ENCODE measurements around the gene PLEKHA8. TPM values are rescaled to one million over a fixed set of nuclear protein-coding genes. Genes with fewer than 3 reads are reported as not detected.

Gene PLEKHA8
- total RNA-seq, 1 experiment from 2014 or later, result 38.1 TPM

- no peak for TF ChIP-seq MXD4 (CRISPR knock-in tag; IDR thresholded peaks at IDR 0.05; ENCODE audit: borderline replicate concordance)
- no peak for TF ChIP-seq EMX1 (CRISPR knock-in tag; IDR thresholded peaks at IDR 0.05)
- no peak for TF ChIP-seq CTCF (IDR thresholded peaks at IDR 0.05)
- no peak for TF ChIP-seq ATF1 (CRISPR knock-in tag; IDR thresholded peaks at IDR 0.05)
- TF ChIP-seq SMAD4 (CRISPR knock-in tag; IDR thresholded peaks at IDR 0.05), result no peak
- no peak for TF ChIP-seq PREB (CRISPR knock-in tag; IDR thresholded peaks at IDR 0.05; ENCODE audit: borderline replicate concordance)
- TF ChIP-seq E2F4 (CRISPR knock-in tag; IDR thresholded peaks at IDR 0.05; ENCODE audit: borderline replicate concordance, low read depth), result no peak
- no peak for TF ChIP-seq MLX (CRISPR knock-in tag; IDR thresholded peaks at IDR 0.05)
- no peak for TF ChIP-seq FOXJ3 (CRISPR knock-in tag; IDR thresholded peaks at IDR 0.05; ENCODE audit: borderline replicate concordance)
- Mint-ChIP-seq H3K4me3 (no peak overlapping the region), H3K4me1 (peaks cover 14% of the 10 kb centered on the region), H3K9me3 (no peaks in the 10 kb centered on the region), H3K36me3 (peaks cover 51% of the 10 kb centered on the region), H3K27me3 (ENCODE audit: low read depth) (no peaks in the 10 kb centered on the region), H3K27ac (no peak overlapping the region)
- DNase-seq (ENCODE audit: low spot score), result no peak
- ATAC-seq, result no peak
- ChIA-PET POLR2A (no interaction called here), CTCF (no interaction called here)
Measured at GRCh38 chr7:30047124-30047523, 18.9 kb downstream of the PLEKHA8 start.

- peaks cover 64% of the 10 kb centered on the region for H3K36me3 Mint-ChIP-seq
Measured at GRCh38 chr7:30048582-30048981, 20.4 kb downstream of the PLEKHA8 start.

GRCh38 chr7:30049173-30049572 lies 21.0 kb downstream of the PLEKHA8 start:
- ATAC-seq (no peak), DNase-seq (ENCODE audit: low spot score) (no peak)
- H3K36me3 Mint-ChIP-seq, result peaks cover 70% of the 10 kb centered on the region
- no peaks in the 10 kb centered on the region for H3K27me3 Mint-ChIP-seq (ENCODE audit: low read depth)
- no peaks in the 10 kb centered on the region for H3K9me3 Mint-ChIP-seq
- POLR2A ChIA-PET, result interaction anchor here (1.4 kb wide), 1 partner anchor 12 kb away, joined by 4 read pairs; no protein-coding TSS in a partner anchor
- peaks cover 6% of the 10 kb centered on the region; the same call in 1 of the 2 replicates for H3K4me1 Mint-ChIP-seq
- CTCF ChIA-PET, result no interaction called here
- no peak overlapping the region for H3K4me3 Mint-ChIP-seq
- H3K27ac Mint-ChIP-seq, result no peak overlapping the region
- no peak for TF ChIP-seq MYBL2 (CRISPR knock-in tag; IDR thresholded peaks at IDR 0.05)
- TF ChIP-seq ELF4 (CRISPR knock-in tag; IDR thresholded peaks at IDR 0.05; ENCODE audit: low read depth), result no peak
- no peak for TF ChIP-seq ESRRA (CRISPR knock-in tag; IDR thresholded peaks at IDR 0.05; ENCODE audit: borderline replicate concordance)
- TF ChIP-seq ZNF423 (CRISPR knock-in tag; IDR thresholded peaks at IDR 0.05), result no peak
- TF ChIP-seq USF1 (CRISPR knock-in tag; IDR thresholded peaks at IDR 0.05), result no peak
- no peak for TF ChIP-seq PREB (CRISPR knock-in tag; IDR thresholded peaks at IDR 0.05; ENCODE audit: borderline replicate concordance)
- TF ChIP-seq USF2 (CRISPR knock-in tag; IDR thresholded peaks at IDR 0.05), result no peak
- no peak for TF ChIP-seq CBFB (CRISPR knock-in tag; IDR thresholded peaks at IDR 0.05; ENCODE audit: low read depth)
- no peak for TF ChIP-seq CDX4 (CRISPR knock-in tag; IDR thresholded peaks at IDR 0.05; ENCODE audit: borderline replicate concordance)
- TF ChIP-seq TCF7 (CRISPR knock-in tag; IDR thresholded peaks at IDR 0.05; ENCODE audit: low read depth), result no peak

More at GRCh38 chr7:30048582-30048981, 20.4 kb downstream of the PLEKHA8 start:
- no peak overlapping the region for H3K27ac Mint-ChIP-seq
- H3K27me3 Mint-ChIP-seq (ENCODE audit: low read depth), result no peaks in the 10 kb centered on the region
- ATAC-seq (no peak), DNase-seq (ENCODE audit: low spot score) (no peak)
- H3K4me1 Mint-ChIP-seq, result peaks cover 8% of the 10 kb centered on the region; the same call in 1 of the 2 replicates
- TF ChIP-seq E2F1 (CRISPR knock-in tag; IDR thresholded peaks at IDR 0.05) (no peak), ZNF416 (CRISPR knock-in tag; IDR thresholded peaks at IDR 0.05) (no peak), TP53 (CRISPR knock-in tag; IDR thresholded peaks at IDR 0.05) (no peak), ZNF219 (CRISPR knock-in tag; IDR thresholded peaks at IDR 0.05; ENCODE audit: borderline replicate concordance) (no peak)
- POLR2A ChIA-PET, result interaction anchor here (1.4 kb wide), 1 partner anchor 12 kb away, joined by 4 read pairs; no protein-coding TSS in a partner anchor
- H3K9me3 Mint-ChIP-seq, result no peaks in the 10 kb centered on the region
- no peak overlapping the region for H3K4me3 Mint-ChIP-seq
- CTCF ChIA-PET, result no interaction called here
